CD14-positive monocyte (primary cell): ENCODE data around the gene NAV1. TPM values are rescaled to one million over a fixed set of nuclear protein-coding genes. Genes with fewer than 3 reads are reported as not detected.
"Not testable (repeated sequence)": the region's sequence is repeated elsewhere in the genome, so short reads cannot be mapped to it uniquely, and the experiment has no call there.

ENCODE experiments used
- DNase-seq, 3 donors: peaks; one replicate each; pipeline ENCODE4 v3.0.0-alpha.2; 2011 to 2022
- H2AFZ ChIP-seq: 2 replicates; pipeline ENCODE4 v1.6.0; 2012; ENCODE audit warnings: mild to moderate bottlenecking, low read depth, low read length, inconsistent platforms; ENCODE audit not compliant: insufficient read depth, poor library complexity, severe bottlenecking
- H3K27ac ChIP-seq, 2 donors: 1 replicate in 1 of 2; 2 replicates in 1 of 2; pipeline ENCODE4 v1.5.1; 2012 to 2013; ENCODE audit warnings: low read length in 2 of 2, control low read depth in 1 of 2, inconsistent platforms in 1 of 2, low read depth in 1 of 2, mild to moderate bottlenecking in 1 of 2
- H3K27me3 ChIP-seq, 2 donors: one replicate each; pipeline versions ENCODE4 v1.6.0 to v1.6.1; 2011 to 2013; ENCODE audit warnings: low read length in 2 of 2; ENCODE audit not compliant: control insufficient read depth in 2 of 2, insufficient read depth in 2 of 2
- H3K36me3 ChIP-seq, 2 donors: replicated peaks in 1 of 2; 1 replicate in 1 of 2; 2 replicates in 1 of 2; pipeline versions ENCODE4 v1.5.1 to v1.6.1; 2012 to 2013; ENCODE audit warnings: low read length in 2 of 2, control low read depth in 1 of 2, inconsistent platforms in 1 of 2, mild to moderate bottlenecking in 1 of 2; ENCODE audit not compliant: insufficient read depth in 2 of 2, control insufficient read depth in 1 of 2
- H3K4me1 ChIP-seq, 2 donors: 1 replicate in 1 of 2; 2 replicates in 1 of 2; pipeline versions ENCODE4 v1.5.1 to v1.6.1; 2012 to 2013; ENCODE audit warnings: low read length in 2 of 2, control low read depth in 1 of 2, inconsistent platforms in 1 of 2, mild to moderate bottlenecking in 1 of 2, moderate library complexity in 1 of 2; ENCODE audit not compliant: insufficient read depth in 2 of 2, control insufficient read depth in 1 of 2
- H3K4me2 ChIP-seq: replicated peaks from 2 replicates; pipeline ENCODE3; 2012; ENCODE audit warnings: low read length, moderate library complexity, mild to moderate bottlenecking; ENCODE audit not compliant: poor library complexity, severe bottlenecking; ENCODE audit errors: extremely low read depth
- H3K4me3 ChIP-seq, 3 experiments: fragments of 200-600 bp in 1 of 3; sonication (generic) in 1 of 3; replicated peaks in 1 of 3; 1 replicate in 2 of 3; 2 replicates in 1 of 3; pipeline ENCODE4 v1.5.1; 2011 to 2013; ENCODE audit warnings: low read length in 3 of 3, mild to moderate bottlenecking in 3 of 3, control low read depth in 2 of 3, low read depth in 2 of 3, inconsistent platforms in 1 of 3, moderate library complexity in 1 of 3
- H3K79me2 ChIP-seq: 2 replicates; pipeline ENCODE4 v1.6.0; 2012; ENCODE audit warnings: mild to moderate bottlenecking, control low read depth, inconsistent platforms, low read length, moderate library complexity; ENCODE audit not compliant: insufficient read depth
- H3K9ac ChIP-seq: 2 replicates; pipeline ENCODE4 v1.6.0; 2017; ENCODE audit warnings: low read length, mild to moderate bottlenecking; ENCODE audit not compliant: insufficient read depth, poor library complexity, severe bottlenecking
- H3K9me3 ChIP-seq, 2 donors: replicated peaks in 1 of 2; 1 replicate in 1 of 2; 2 replicates in 1 of 2; pipeline versions ENCODE4 v1.5.1 to v1.6.1; 2012 to 2013; ENCODE audit warnings: low read length in 2 of 2, control low read depth in 1 of 2; ENCODE audit not compliant: control insufficient read depth in 1 of 2, insufficient read depth in 1 of 2
- H4K20me1 ChIP-seq: 2 replicates; pipeline ENCODE4 v1.6.0; 2012; ENCODE audit warnings: mild to moderate bottlenecking, low read length, control low read depth, moderate library complexity; ENCODE audit not compliant: insufficient read depth
- H3K27ac Mint-ChIP-seq, 7 donors: one replicate each; pipeline ENCODE4 v1.8.0; 2020; ENCODE audit warnings: mild to moderate bottlenecking in 7 of 7, mixed read lengths in 7 of 7, moderate library complexity in 6 of 7, inconsistent platforms in 2 of 7
- H3K27me3 Mint-ChIP-seq, 3 donors: one replicate each; pipeline ENCODE4 v1.8.0; 2021 to 2022; ENCODE audit warnings: low read depth in 3 of 3, mild to moderate bottlenecking in 3 of 3, mixed read lengths in 3 of 3, moderate library complexity in 3 of 3, inconsistent platforms in 1 of 3
- H3K36me3 Mint-ChIP-seq, 2 donors: one replicate each; pipeline ENCODE4 v1.8.0; 2020; ENCODE audit warnings: mixed read lengths in 2 of 2, inconsistent platforms in 1 of 2, mild to moderate bottlenecking in 1 of 2
- H3K4me1 Mint-ChIP-seq: one replicate; pipeline ENCODE4 v1.8.0; 2020; ENCODE audit warnings: mild to moderate bottlenecking, mixed read lengths
- H3K4me3 Mint-ChIP-seq, 2 donors: one replicate each; pipeline ENCODE4 v1.8.0; 2020; ENCODE audit warnings: mild to moderate bottlenecking in 2 of 2, mixed read lengths in 2 of 2, moderate library complexity in 1 of 2
- H3K9me3 Mint-ChIP-seq, 7 donors: one replicate each; pipeline ENCODE4 v1.8.0; 2020 to 2022; ENCODE audit warnings: mixed read lengths in 7 of 7, mild to moderate bottlenecking in 6 of 7, moderate library complexity in 6 of 7, inconsistent platforms in 2 of 7
- WGBS: methylation state at CpG from one replicate; pipeline ENCODE4 v1.1.5; 2013; ENCODE audit warnings: missing lambda C conversion rate; ENCODE audit not compliant: insufficient coverage; 5-methylcytosine and 5-hydroxymethylcytosine counted together
- intact Hi-C, 2 donors: fragments of 100-400 bp; cut with micrococcal nuclease; formaldehyde crosslinking; loops; one replicate each; pipeline versions ENCODE4 v1.15.0 to v1.15.1; 2023
- polyA plus RNA-seq, 3 donors: library from polyadenylated mRNA; depleted of rRNA in 1 of 3; unstranded in 2 of 3; stranded (reverse) in 1 of 3; fragments of 300-500 nt in 2 of 3; fragments of >200 nt in 1 of 3; fragmentation: Illumina TruSeq in 2 of 3; gene quantifications; 1 replicate in 2 of 3; 2 replicates in 1 of 3; pipeline ENCODE4 v1.2.3, GENCODE V29; 2012 to 2021
- TF ChIP-seq, protein P1 (sequence below): fragments of 200-600 bp; IDR thresholded peaks from one replicate; pipeline ENCODE4 v1.8.0; 2022; ENCODE audit warnings: antibody characterized with exemption, mild to moderate bottlenecking

The NAV1 gene
- polyA plus RNA-seq, 3 donors = 0.37 to 1.4 (median 0.89) TPM

DNA sequence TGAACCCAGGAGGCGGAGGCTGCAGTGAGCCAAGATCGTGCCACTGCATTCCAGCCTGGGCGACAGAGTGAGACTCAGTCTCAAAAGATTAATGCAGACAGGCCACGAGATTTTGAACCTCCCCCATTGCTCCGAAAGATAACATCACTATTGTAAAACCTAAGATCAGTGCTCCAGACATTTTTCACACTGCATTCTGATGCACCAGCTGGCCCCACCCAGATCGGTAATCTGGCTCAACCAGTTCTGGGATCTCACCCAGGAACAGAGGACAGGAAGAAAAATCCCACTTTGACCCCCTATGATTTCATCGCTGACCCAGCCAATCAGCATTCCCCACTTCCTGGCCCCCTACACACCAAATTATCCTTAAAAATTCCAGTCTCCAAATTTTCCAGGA is 21.3 kb upstream of the NAV1 start:
- peaks cover 21% of the 10 kb centered on the region for H3K4me1 Mint-ChIP-seq
- no peak overlapping the region for H3K4me3 Mint-ChIP-seq
- H3K4me1 ChIP-seq = peaks cover 3 to 4% of the 10 kb centered on the region in 2 donors
- TF ChIP-seq, protein P1, sequence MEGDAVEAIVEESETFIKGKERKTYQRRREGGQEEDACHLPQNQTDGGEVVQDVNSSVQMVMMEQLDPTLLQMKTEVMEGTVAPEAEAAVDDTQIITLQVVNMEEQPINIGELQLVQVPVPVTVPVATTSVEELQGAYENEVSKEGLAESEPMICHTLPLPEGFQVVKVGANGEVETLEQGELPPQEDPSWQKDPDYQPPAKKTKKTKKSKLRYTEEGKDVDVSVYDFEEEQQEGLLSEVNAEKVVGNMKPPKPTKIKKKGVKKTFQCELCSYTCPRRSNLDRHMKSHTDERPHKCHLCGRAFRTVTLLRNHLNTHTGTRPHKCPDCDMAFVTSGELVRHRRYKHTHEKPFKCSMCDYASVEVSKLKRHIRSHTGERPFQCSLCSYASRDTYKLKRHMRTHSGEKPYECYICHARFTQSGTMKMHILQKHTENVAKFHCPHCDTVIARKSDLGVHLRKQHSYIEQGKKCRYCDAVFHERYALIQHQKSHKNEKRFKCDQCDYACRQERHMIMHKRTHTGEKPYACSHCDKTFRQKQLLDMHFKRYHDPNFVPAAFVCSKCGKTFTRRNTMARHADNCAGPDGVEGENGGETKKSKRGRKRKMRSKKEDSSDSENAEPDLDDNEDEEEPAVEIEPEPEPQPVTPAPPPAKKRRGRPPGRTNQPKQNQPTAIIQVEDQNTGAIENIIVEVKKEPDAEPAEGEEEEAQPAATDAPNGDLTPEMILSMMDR = no peak
- no peak overlapping the region for H3K27ac ChIP-seq
- H3K4me3 ChIP-seq = no peak overlapping the region
- intact Hi-C loops = no loop called here
- peaks cover 20 to 48% of the 10 kb centered on the region in 2 donors for H3K36me3 Mint-ChIP-seq
- no peaks in the 10 kb centered on the region for H3K9me3 ChIP-seq
- H3K36me3 ChIP-seq = no peaks in the 10 kb centered on the region
- no peaks in the 10 kb centered on the region for H4K20me1 ChIP-seq
- H3K27me3 Mint-ChIP-seq = no peaks in the 10 kb centered on the region
- H3K9me3 Mint-ChIP-seq = no peaks in the 10 kb centered on the region
- H3K9ac ChIP-seq = no peak overlapping the region
- no peak overlapping the region for H2AFZ ChIP-seq
- no peaks in the 10 kb centered on the region for H3K79me2 ChIP-seq
- DNase-seq = no peak
- H3K27ac Mint-ChIP-seq = no peak overlapping the region
- H3K27me3 ChIP-seq = no peaks in the 10 kb centered on the region
- H3K4me2 ChIP-seq = no peak overlapping the region
- 97% methylated on average over 6 of the region's 7 CpGs for WGBS

DNA sequence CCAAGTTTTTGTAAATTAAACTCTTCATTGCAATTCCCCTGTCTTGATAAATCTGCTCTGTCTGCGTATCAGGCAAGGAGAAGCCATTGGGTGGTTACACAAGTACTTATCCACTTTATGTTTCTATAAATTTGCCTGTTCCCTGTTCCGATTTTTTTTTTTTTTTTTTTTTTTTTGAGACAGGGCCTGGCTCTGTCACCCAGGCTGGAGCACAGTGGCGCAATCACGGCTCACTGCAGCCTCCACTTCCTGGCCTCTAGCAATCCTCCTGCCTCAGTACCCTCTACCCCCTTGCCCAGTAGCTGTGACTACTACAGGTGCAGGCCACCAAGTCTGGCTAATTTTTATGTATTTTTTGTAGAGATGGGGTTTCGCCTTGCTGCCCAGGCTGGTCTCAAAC is 20.9 kb upstream of the NAV1 start:
- H3K9me3 Mint-ChIP-seq = no peaks in the 10 kb centered on the region
- Histone ChIP-seq H3K9me3 (no peaks in the 10 kb centered on the region), H3K9ac (no peak overlapping the region), H3K27ac (no peak overlapping the region), H4K20me1 (no peaks in the 10 kb centered on the region), H2AFZ (no peak overlapping the region), H3K4me3 (no peak overlapping the region), H3K4me1 (no peaks in the 10 kb centered on the region), H3K79me2 (no peaks in the 10 kb centered on the region), H3K4me2 (no peak overlapping the region), H3K36me3 (no peaks in the 10 kb centered on the region), H3K27me3 (no peaks in the 10 kb centered on the region)
- DNase-seq = no peak
- intact Hi-C loops = no loop called here
- H3K27me3 Mint-ChIP-seq = no peaks in the 10 kb centered on the region
- TF ChIP-seq, protein P1 = no peak
- peaks cover 20 to 52% of the 10 kb centered on the region in 2 donors for H3K36me3 Mint-ChIP-seq
- peaks cover 19% of the 10 kb centered on the region for H3K4me1 Mint-ChIP-seq
- H3K27ac Mint-ChIP-seq = no peak overlapping the region
- H3K4me3 Mint-ChIP-seq = no peak overlapping the region
- 70% methylated on average over 2 of the region's 5 CpGs for whole genome bisulfite sequencing

DNA sequence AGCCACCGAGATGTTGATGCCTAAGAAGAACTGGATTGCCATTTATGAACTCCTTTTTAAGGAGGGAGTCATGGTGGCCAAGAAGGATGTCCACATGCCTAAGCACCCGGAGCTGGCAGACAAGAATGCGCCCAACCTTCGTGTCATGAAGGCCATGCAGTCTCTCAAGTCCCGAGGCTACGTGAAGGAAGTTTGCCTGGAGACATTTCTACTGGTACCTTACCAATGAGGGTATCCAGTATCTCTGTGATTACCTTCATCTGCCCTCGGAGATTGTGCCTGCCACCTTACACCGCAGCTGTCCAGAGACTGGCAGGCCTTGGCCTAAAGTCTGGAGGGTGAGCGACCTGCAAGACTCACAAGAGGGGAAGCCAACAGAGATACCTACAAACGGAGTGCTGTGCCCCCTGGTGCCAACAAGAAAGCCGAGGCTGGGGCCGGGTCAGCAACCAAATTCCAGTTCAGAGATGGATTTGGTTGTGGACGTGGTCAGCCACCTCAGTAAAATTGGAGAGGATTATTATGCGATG is 18.8 kb upstream of the NAV1 start:
- H3K27me3 Mint-ChIP-seq, H3K9me3 ChIP-seq, intact Hi-C loops, H3K9ac ChIP-seq, DNase-seq, H3K4me2 ChIP-seq, H3K4me3 ChIP-seq, H3K27ac Mint-ChIP-seq, H3K4me1 ChIP-seq, H3K79me2 ChIP-seq, H3K9me3 Mint-ChIP-seq, H3K27me3 ChIP-seq, H3K27ac ChIP-seq, H4K20me1 ChIP-seq, H3K4me3 Mint-ChIP-seq, H2AFZ ChIP-seq, H3K36me3 ChIP-seq: not testable (repeated sequence)
- Mint-ChIP-seq H3K36me3 (peaks cover 19 to 52% of the 10 kb centered on the region in 2 donors), H3K4me1 (peaks cover 22% of the 10 kb centered on the region)
- 94% methylated on average over 7 of the region's 14 CpGs for WGBS
